Thoracic aorta (tissue), 2 donors: Measurements from ENCODE around the gene GULP1. TPM values are rescaled to one million over a fixed set of nuclear protein-coding genes. Genes with fewer than 3 reads are reported as not detected.

Source experiments
- ATAC-seq: fragments of 150-250 bp; one replicate; pipeline ENCODE4 v1.8.0; 2017; ENCODE audit warnings: low read depth; ENCODE audit not compliant: insufficient number of reproducible peaks, low FRiP score
- DNase-seq: peaks from one replicate; pipeline ENCODE4 v3.0.0-alpha.2; 2020; ENCODE audit warnings: low spot score
- H3K27ac ChIP-seq, 2 donors: fragments of 200-600 bp; sonication (generic); 1 replicate in 1 of 2; 2 replicates in 1 of 2; pipeline ENCODE4 v1.5.1; 2016; ENCODE audit warnings: mild to moderate bottlenecking in 2 of 2, moderate library complexity in 2 of 2
- H3K27me3 ChIP-seq: fragments of 200-600 bp; sonication (generic); replicated peaks from 2 replicates; pipeline ENCODE4 v1.6.0; 2016; ENCODE audit warnings: mild to moderate bottlenecking; ENCODE audit not compliant: insufficient read depth
- H3K36me3 ChIP-seq: fragments of 200-600 bp; sonication (generic); one replicate; pipeline ENCODE4 v1.5.1; 2016
- H3K4me1 ChIP-seq, 2 donors: fragments of 200-600 bp; sonication (generic); 1 replicate in 1 of 2; 2 replicates in 1 of 2; pipeline versions ENCODE4 v1.5.1 to v1.6.0; 2016; ENCODE audit warnings: low read depth in 2 of 2, mild to moderate bottlenecking in 1 of 2; ENCODE audit not compliant: control insufficient read depth in 1 of 2
- H3K4me3 ChIP-seq: fragments of 200-600 bp; sonication (generic); 2 replicates; pipeline ENCODE4 v1.5.1; 2016; ENCODE audit warnings: mild to moderate bottlenecking
- H3K9me3 ChIP-seq: fragments of 200-600 bp; sonication (generic); 2 replicates; pipeline ENCODE4 v1.5.1; 2016
- total RNA-seq, 2 donors: library from RNA; depleted of rRNA; stranded (reverse); fragments of >200 nt; gene quantifications; one replicate each; pipeline versions ENCODE4 v1.1.0 to v1.2.3, GENCODE V29; 2016
- TF ChIP-seq, protein P1 (sequence below): fragments of 200-600 bp; sonication (generic); IDR thresholded peaks from one replicate; pipeline ENCODE4 v1.5.1; 2019; ENCODE audit warnings: antibody characterized with exemption

GULP1 gene
- total RNA-seq, 2 donors from 2014 or later = 64.0 to 80.9 TPM

DNA sequence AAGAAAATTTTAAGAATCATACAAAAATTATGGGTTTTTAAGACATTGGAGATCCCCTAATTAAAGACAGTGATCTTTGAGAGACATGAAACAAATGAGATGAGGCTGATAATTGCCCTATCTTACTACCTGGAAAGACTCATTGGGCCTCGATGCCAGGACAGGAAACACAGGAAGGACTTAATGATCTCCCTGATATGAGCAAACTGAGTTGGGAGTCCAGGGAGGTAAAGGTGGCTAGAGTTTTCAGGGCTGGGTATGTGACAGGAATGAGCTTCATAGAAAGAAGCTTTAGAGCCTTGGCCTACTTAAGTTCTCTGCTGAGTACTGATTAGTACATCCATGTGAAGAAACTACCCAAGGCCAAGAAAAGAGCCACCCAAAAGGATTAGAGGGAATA lies 40.6 kb upstream of the GULP1 start:
- Histone ChIP-seq H3K9me3 (no peaks in the 10 kb centered on the region), H3K36me3 (no peaks in the 10 kb centered on the region), H3K27me3 (no peaks in the 10 kb centered on the region), H3K4me3 (no peak overlapping the region), H3K27ac (no peak overlapping the region), H3K4me1 (no peaks in the 10 kb centered on the region)
- DNase-seq = no peak
- TF ChIP-seq, protein P1, sequence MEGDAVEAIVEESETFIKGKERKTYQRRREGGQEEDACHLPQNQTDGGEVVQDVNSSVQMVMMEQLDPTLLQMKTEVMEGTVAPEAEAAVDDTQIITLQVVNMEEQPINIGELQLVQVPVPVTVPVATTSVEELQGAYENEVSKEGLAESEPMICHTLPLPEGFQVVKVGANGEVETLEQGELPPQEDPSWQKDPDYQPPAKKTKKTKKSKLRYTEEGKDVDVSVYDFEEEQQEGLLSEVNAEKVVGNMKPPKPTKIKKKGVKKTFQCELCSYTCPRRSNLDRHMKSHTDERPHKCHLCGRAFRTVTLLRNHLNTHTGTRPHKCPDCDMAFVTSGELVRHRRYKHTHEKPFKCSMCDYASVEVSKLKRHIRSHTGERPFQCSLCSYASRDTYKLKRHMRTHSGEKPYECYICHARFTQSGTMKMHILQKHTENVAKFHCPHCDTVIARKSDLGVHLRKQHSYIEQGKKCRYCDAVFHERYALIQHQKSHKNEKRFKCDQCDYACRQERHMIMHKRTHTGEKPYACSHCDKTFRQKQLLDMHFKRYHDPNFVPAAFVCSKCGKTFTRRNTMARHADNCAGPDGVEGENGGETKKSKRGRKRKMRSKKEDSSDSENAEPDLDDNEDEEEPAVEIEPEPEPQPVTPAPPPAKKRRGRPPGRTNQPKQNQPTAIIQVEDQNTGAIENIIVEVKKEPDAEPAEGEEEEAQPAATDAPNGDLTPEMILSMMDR = no peak
- no peak for ATAC-seq

DNA sequence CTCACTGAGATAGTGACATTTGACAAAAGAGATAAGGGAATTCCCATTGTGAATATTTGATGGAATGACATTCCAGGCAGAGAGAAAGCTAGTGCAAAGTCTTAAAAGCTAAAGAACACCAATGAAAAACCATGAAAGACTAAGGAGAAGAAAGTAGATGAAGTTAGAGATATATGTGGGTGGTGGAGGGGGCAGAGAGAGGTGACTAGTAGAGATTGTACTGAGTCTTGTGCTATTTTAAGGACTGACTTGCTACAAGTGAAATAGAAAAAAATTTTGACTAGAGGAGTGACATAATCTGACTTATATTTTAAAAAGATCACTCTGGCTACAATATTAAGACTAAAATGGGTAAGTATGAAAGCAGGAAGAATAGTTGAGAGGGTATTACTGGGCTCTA lies 35.3 kb upstream of the GULP1 start:
- H3K27me3 ChIP-seq = no peaks in the 10 kb centered on the region
- H3K4me1 ChIP-seq = peaks cover 0 to 4% of the 10 kb centered on the region in 2 donors
- no peaks in the 10 kb centered on the region for H3K9me3 ChIP-seq
- ATAC-seq (no peak), DNase-seq (no peak)
- H3K27ac ChIP-seq = no peak overlapping the region
- H3K36me3 ChIP-seq = no peaks in the 10 kb centered on the region
- no peak overlapping the region for H3K4me3 ChIP-seq
- TF ChIP-seq, protein P1 = no peak

DNA sequence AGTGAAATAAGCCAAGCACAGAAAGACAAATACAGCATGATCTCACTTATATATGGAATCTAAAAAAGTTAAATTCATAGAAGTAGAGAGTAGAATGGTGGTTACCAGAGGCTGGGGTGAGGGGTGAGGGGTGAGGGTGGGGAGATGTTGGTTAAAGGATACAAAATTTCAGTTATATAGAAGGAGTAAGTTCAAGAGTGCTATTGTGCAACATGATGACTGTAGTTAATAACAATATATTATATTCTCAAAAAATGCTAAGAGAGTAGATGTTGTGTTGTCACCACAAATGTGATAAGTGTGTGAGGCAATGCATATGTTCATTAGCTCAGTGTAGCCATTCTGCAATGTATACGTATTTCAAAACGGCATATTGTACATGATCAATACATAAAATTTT lies 26.4 kb upstream of the GULP1 start:
- H3K9me3 ChIP-seq = peaks cover 3% of the 10 kb centered on the region
- TF ChIP-seq, protein P1 = no peak
- no peak for ATAC-seq

DNA sequence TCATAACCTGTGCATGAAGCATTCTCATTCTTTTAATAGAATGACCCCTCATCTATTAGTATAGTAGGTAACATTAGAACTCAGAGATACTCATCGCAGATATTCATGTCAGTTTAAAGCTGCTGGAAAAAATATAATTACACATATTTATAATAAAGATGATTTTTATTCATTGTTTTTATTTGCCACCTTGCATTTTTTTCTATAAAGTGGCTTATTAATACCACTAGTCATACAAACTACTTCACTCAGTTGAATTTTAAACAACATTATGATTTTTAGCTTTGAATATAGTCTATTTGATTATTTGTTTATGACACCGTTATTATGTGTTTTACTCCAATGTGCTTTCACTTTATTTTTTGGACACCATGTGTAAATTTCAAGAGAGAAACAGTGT lies 23.9 kb upstream of the GULP1 start:
- Histone ChIP-seq H3K4me3 (no peak overlapping the region), H3K27ac (no peak overlapping the region), H3K36me3 (no peaks in the 10 kb centered on the region), H3K4me1 (no peaks in the 10 kb centered on the region), H3K27me3 (no peaks in the 10 kb centered on the region), H3K9me3 (peaks cover 3% of the 10 kb centered on the region)
- TF ChIP-seq, protein P1 = no peak
- ATAC-seq = no peak
- DNase-seq = no peak

More for the DNA sequence above, 26.4 kb upstream of the GULP1 start:
- DNase-seq = no peak
- Histone ChIP-seq H3K27me3 (no peaks in the 10 kb centered on the region), H3K27ac (no peak overlapping the region), H3K4me3 (no peak overlapping the region), H3K4me1 (no peaks in the 10 kb centered on the region), H3K36me3 (no peaks in the 10 kb centered on the region)

DNA sequence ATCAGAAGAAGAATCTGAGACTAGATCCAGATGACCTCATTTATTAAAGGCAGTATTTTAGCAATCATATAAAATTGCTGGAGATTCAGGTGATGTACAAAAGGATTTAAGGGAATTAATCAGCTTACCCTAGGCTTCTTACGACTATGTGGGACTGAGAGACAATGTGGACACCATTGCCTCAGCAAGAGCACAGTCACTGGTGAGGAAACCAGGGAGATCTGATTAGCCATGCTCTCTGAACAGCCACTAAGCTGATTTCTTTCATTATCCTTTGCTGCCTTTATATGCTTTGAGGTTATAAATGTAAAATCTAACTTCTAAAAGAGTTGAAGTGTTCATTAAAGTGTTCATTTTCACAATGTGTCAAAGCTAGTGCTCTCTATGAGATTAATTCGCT lies 22.7 kb upstream of the GULP1 start:
- Histone ChIP-seq H3K4me3 (no peak overlapping the region), H3K27ac (no peak overlapping the region), H3K36me3 (no peaks in the 10 kb centered on the region), H3K27me3 (no peaks in the 10 kb centered on the region), H3K4me1 (no peaks in the 10 kb centered on the region), H3K9me3 (peaks cover 3% of the 10 kb centered on the region)
- no peak for ATAC-seq
- no peak for DNase-seq
- TF ChIP-seq, protein P1 = no peak
